Measurements from ENCODE around the gene L3MBTL4. TPM values are rescaled to one million over a fixed set of nuclear protein-coding genes. Genes with fewer than 3 reads are reported as not detected.

Gene L3MBTL4
- polyA plus RNA-seq, 3 donors, result 1.1 to 1.8 (median 1.7) TPM

- WGBS, 3 donors, result 43 to 69% (median 64%) methylated on average over 2 of the region's 2 CpGs
- no peak overlapping the region for H3K27ac ChIP-seq (ENCODE audit: low read depth, low read length)
Measured at GRCh38 chr18:6327895-6328620, 86.7 kb downstream of the L3MBTL4 start.

- 66 to 87% (median 87%) methylated on average over 4 of the region's 4 CpGs for WGBS, 3 donors
Measured at GRCh38 chr18:6327485-6327884, 87.2 kb downstream of the L3MBTL4 start.

GRCh38 chr18:6326566-6326965 lies 88.1 kb downstream of the L3MBTL4 start:
- 75 to 87% (median 81%) methylated on average over 2 of the region's 2 CpGs for WGBS, 3 donors
- H3K27ac ChIP-seq (ENCODE audit: low read depth, low read length), result no peak overlapping the region

More at GRCh38 chr18:6327485-6327884, 87.2 kb downstream of the L3MBTL4 start:
- H3K27ac ChIP-seq (ENCODE audit: low read depth, low read length), result no peak overlapping the region

- 87 to 93% (median 90%) methylated on average over 1 of the region's 1 CpG for WGBS, 3 donors
- H3K27ac ChIP-seq (ENCODE audit: low read depth, low read length), result no peak overlapping the region
Measured at GRCh38 chr18:6323319-6323889, 91.3 kb downstream of the L3MBTL4 start.

- no peak overlapping the region for H3K27ac ChIP-seq (ENCODE audit: low read depth, low read length)
- WGBS, 3 donors, result 41 to 54% (median 52%) methylated on average over 10 of the region's 10 CpGs
Measured at GRCh38 chr18:6315517-6316331, 99.0 kb downstream of the L3MBTL4 start.

GRCh38 chr18:6313415-6313814 lies 101.3 kb downstream of the L3MBTL4 start:
- H3K27ac ChIP-seq (ENCODE audit: low read depth, low read length), result no peak overlapping the region
- 31 to 53% (median 32%) methylated on average over 2 of the region's 2 CpGs for WGBS, 3 donors

- H3K27ac ChIP-seq (ENCODE audit: low read depth, low read length), result no peak overlapping the region
- 71 to 89% (median 83%) methylated on average over 8 of the region's 8 CpGs for WGBS, 3 donors
Measured at GRCh38 chr18:6311456-6312215, 103.1 kb downstream of the L3MBTL4 start.

GRCh38 chr18:6310714-6311113 lies 104.0 kb downstream of the L3MBTL4 start:
- WGBS, 3 donors, result 60 to 76% (median 70%) methylated on average over 2 of the region's 2 CpGs

GRCh38 chr18:6297875-6298274 lies 116.8 kb downstream of the L3MBTL4 start:
- WGBS, 3 donors, result 70 to 81% (median 80%) methylated on average over 2 of the region's 2 CpGs
- no peak overlapping the region for H3K27ac ChIP-seq (ENCODE audit: low read depth, low read length)

More at GRCh38 chr18:6310714-6311113, 104.0 kb downstream of the L3MBTL4 start:
- no peak overlapping the region for H3K27ac ChIP-seq (ENCODE audit: low read depth, low read length)

- WGBS, 3 donors, result 25 to 72% (median 33%) methylated on average over 4 of the region's 4 CpGs
Measured at GRCh38 chr18:6294148-6294784, 120.4 kb downstream of the L3MBTL4 start.

GRCh38 chr18:6289843-6290242 lies 124.9 kb downstream of the L3MBTL4 start:
- WGBS, 3 donors, result 77 to 83% (median 79%) methylated on average over 4 of the region's 4 CpGs
- H3K27ac ChIP-seq (ENCODE audit: low read depth, low read length), result no peak overlapping the region

More at GRCh38 chr18:6294148-6294784, 120.4 kb downstream of the L3MBTL4 start:
- H3K27ac ChIP-seq (ENCODE audit: low read depth, low read length), result no peak overlapping the region

GRCh38 chr18:6286585-6286984 lies 128.1 kb downstream of the L3MBTL4 start:
- WGBS, 3 donors, result 80 to 87% (median 86%) methylated on average over 4 of the region's 4 CpGs
- H3K27ac ChIP-seq (ENCODE audit: low read depth, low read length), result no peak overlapping the region

- 94 to 99% (median 97%) methylated on average over 22 of the region's 22 CpGs for WGBS, 3 donors
Measured at GRCh38 chr18:6284761-6285160, 129.9 kb downstream of the L3MBTL4 start.

GRCh38 chr18:6284300-6284699 lies 130.4 kb downstream of the L3MBTL4 start:
- WGBS, 3 donors, result 96 to 97% (median 97%) methylated on average over 20 to 24 of the region's 24 CpGs
- no peak overlapping the region for H3K27ac ChIP-seq (ENCODE audit: low read depth, low read length)

More at GRCh38 chr18:6284761-6285160, 129.9 kb downstream of the L3MBTL4 start:
- no peak overlapping the region for H3K27ac ChIP-seq (ENCODE audit: low read depth, low read length)

- WGBS, 3 donors, result 54 to 91% (median 71%) methylated on average over 4 of the region's 4 CpGs
Measured at GRCh38 chr18:6281874-6282273, 132.8 kb downstream of the L3MBTL4 start.

GRCh38 chr18:6280211-6280743 lies 134.4 kb downstream of the L3MBTL4 start:
- no peak overlapping the region for H3K27ac ChIP-seq (ENCODE audit: low read depth, low read length)
- 73 to 88% (median 87%) methylated on average over 2 of the region's 2 CpGs for WGBS, 3 donors

More at GRCh38 chr18:6281874-6282273, 132.8 kb downstream of the L3MBTL4 start:
- no peak overlapping the region for H3K27ac ChIP-seq (ENCODE audit: low read depth, low read length)

- WGBS, 3 donors, result 77 to 88% (median 87%) methylated on average over 1 of the region's 1 CpG
- H3K27ac ChIP-seq (ENCODE audit: low read depth, low read length), result no peak overlapping the region
Measured at GRCh38 chr18:6279308-6279707, 135.4 kb downstream of the L3MBTL4 start.

- WGBS, 3 donors, result 78 to 85% (median 81%) methylated on average over 4 of the region's 6 CpGs
Measured at GRCh38 chr18:6273423-6273822, 141.3 kb downstream of the L3MBTL4 start.

More at GRCh38 chr18:6273423-6273822, 141.3 kb downstream of the L3MBTL4 start:
- H3K27ac ChIP-seq (ENCODE audit: low read depth, low read length), result no peak overlapping the region
